ENCODE measurements around the gene HVCN1.

HVCN1 gene

DNA sequence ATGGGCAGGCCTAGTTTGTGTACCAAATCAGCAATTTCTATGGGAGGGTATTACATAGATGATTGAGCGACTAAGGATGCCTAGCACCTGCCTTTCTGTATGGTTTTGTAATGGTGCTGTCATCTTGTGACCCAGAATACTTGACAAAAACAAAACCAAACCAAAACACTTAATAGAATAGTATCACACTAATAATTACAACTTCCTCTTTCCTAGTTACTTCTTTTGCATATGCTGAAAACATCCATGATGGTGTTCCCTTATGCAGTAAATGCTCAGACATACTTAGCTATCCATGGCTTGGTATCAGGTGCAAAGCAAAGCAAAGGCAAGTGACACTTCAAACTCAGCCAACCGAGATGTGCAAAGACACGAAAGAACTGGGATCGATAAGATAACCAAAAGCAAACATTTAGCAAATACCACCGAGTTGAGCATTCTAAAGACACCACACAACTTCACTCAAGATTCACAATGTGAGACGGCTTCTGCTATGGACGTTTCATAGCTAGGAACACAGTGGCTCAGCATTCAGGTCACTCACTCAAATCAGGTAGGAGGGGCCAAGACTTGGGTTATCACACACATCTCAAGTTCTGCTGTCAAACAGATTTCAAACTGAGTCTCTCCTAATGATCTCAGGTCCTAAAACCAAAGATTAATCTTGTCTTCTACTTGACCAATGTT, 29.4 kb upstream of the HVCN1 start:
- ATAC-seq, result no peak
- TF ChIP-seq ISL1 (CRISPR knock-in tag; IDR thresholded peaks at IDR 0.05) (no peak), TOX (CRISPR knock-in tag; IDR thresholded peaks at IDR 0.05; ENCODE audit: borderline replicate concordance) (no peak), ARNTL (CRISPR knock-in tag; IDR thresholded peaks at IDR 0.05; ENCODE audit: borderline replicate concordance, low read depth) (no peak), BACH2 (CRISPR knock-in tag; IDR thresholded peaks at IDR 0.05; ENCODE audit: borderline replicate concordance) (no peak), TCF4 (CRISPR knock-in tag; IDR thresholded peaks at IDR 0.05; ENCODE audit: borderline replicate concordance) (no peak)
- TF ChIP-seq, protein P1, sequence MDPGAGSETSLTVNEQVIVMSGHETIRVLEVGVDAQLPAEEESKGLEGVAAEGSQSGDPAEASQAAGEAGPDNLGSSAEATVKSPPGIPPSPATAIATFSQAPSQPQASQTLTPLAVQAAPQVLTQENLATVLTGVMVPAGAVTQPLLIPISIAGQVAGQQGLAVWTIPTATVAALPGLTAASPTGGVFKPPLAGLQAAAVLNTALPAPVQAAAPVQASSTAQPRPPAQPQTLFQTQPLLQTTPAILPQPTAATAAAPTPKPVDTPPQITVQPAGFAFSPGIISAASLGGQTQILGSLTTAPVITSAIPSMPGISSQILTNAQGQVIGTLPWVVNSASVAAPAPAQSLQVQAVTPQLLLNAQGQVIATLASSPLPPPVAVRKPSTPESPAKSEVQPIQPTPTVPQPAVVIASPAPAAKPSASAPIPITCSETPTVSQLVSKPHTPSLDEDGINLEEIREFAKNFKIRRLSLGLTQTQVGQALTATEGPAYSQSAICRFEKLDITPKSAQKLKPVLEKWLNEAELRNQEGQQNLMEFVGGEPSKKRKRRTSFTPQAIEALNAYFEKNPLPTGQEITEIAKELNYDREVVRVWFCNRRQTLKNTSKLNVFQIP (CRISPR knock-in tag; IDR thresholded peaks at IDR 0.05; ENCODE audit: borderline replicate concordance, low read depth), result no peak

DNA sequence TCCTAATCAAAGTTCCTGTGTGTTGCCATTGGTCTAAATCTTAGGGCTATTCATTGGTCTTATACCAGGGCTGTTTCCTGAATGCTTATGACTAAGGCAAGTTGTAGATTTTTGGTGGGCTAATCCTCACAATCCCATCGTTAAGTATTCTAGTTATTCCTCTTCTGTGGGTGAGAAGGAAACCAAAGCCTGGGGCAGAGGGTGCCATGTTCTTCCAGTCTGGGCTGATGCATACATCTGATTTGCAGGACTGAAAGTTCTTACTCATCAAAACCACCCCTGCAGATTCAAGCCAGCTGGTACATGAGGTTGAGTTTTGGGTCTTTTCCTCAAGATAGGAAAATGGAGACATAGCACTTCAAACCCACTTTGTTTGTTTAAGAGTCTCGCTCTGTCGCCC, 28.1 kb upstream of the HVCN1 start:
- TF ChIP-seq, protein P2, sequence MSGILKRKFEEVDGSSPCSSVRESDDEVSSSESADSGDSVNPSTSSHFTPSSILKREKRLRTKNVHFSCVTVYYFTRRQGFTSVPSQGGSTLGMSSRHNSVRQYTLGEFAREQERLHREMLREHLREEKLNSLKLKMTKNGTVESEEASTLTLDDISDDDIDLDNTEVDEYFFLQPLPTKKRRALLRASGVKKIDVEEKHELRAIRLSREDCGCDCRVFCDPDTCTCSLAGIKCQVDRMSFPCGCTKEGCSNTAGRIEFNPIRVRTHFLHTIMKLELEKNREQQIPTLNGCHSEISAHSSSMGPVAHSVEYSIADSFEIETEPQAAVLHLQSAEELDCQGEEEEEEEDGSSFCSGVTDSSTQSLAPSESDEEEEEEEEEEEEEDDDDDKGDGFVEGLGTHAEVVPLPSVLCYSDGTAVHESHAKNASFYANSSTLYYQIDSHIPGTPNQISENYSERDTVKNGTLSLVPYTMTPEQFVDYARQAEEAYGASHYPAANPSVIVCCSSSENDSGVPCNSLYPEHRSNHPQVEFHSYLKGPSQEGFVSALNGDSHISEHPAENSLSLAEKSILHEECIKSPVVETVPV (CRISPR knock-in tag; IDR thresholded peaks at IDR 0.05), result no peak
- TF ChIP-seq CSDC2 (CRISPR knock-in tag; IDR thresholded peaks at IDR 0.05), result no peak
- no peak for TF ChIP-seq PPARA (CRISPR knock-in tag; IDR thresholded peaks at IDR 0.05; ENCODE audit: borderline replicate concordance)
- TF ChIP-seq ZNF565 (CRISPR knock-in tag; conservative IDR thresholded peaks at IDR 0.05; ENCODE audit: low read depth), result no peak
- no peak for TF ChIP-seq TOX (CRISPR knock-in tag; IDR thresholded peaks at IDR 0.05; ENCODE audit: borderline replicate concordance)
- TF ChIP-seq, protein P1 (CRISPR knock-in tag; IDR thresholded peaks at IDR 0.05; ENCODE audit: borderline replicate concordance, low read depth), result no peak
- no peak for TF ChIP-seq ZFP3 (CRISPR knock-in tag; IDR thresholded peaks at IDR 0.05)
- no peak for TF ChIP-seq ZNF8 (CRISPR knock-in tag; IDR thresholded peaks at IDR 0.05)
- no peak for ATAC-seq

DNA sequence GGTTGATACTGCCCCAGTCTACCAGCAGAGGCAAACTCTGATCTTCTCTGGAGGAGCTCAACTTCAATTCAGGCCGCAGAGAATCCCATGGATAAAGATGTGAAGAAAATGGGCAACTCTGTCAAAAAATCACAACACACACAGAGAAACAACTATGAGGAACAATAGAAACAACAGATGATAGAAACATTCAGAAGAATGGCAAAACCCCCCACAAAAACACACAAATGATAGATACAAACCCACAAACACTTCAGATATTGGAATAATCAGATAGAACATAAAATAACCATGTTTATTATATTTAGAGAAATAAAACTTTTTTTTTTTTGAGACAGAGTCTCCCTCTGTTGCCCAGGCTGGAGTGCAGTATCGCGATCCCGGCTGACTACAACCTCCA, 20.0 kb upstream of the HVCN1 start:
- no peak for ATAC-seq
- no peak for TF ChIP-seq TOX (CRISPR knock-in tag; IDR thresholded peaks at IDR 0.05; ENCODE audit: borderline replicate concordance)
- TF ChIP-seq CSDC2 (CRISPR knock-in tag; IDR thresholded peaks at IDR 0.05), result no peak
- TF ChIP-seq SNAI2 (CRISPR knock-in tag; IDR thresholded peaks at IDR 0.05), result no peak
- TF ChIP-seq, protein P2 (CRISPR knock-in tag; IDR thresholded peaks at IDR 0.05), result no peak
- no peak for TF ChIP-seq ZC3H10 (CRISPR knock-in tag; IDR thresholded peaks at IDR 0.05)
- TF ChIP-seq PPARA (CRISPR knock-in tag; IDR thresholded peaks at IDR 0.05; ENCODE audit: borderline replicate concordance), result no peak
- TF ChIP-seq, protein P3, sequence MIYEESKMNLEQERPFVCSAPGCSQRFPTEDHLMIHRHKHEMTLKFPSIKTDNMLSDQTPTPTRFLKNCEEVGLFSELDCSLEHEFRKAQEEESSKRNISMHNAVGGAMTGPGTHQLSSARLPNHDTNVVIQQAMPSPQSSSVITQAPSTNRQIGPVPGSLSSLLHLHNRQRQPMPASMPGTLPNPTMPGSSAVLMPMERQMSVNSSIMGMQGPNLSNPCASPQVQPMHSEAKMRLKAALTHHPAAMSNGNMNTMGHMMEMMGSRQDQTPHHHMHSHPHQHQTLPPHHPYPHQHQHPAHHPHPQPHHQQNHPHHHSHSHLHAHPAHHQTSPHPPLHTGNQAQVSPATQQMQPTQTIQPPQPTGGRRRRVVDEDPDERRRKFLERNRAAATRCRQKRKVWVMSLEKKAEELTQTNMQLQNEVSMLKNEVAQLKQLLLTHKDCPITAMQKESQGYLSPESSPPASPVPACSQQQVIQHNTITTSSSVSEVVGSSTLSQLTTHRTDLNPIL (CRISPR knock-in tag; IDR thresholded peaks at IDR 0.05; ENCODE audit: low read depth), result no peak
- TF ChIP-seq TCF4 (CRISPR knock-in tag; IDR thresholded peaks at IDR 0.05; ENCODE audit: borderline replicate concordance), result no peak
- TF ChIP-seq GLIS3 (CRISPR knock-in tag; IDR thresholded peaks at IDR 0.05), result no peak
- no peak for TF ChIP-seq ARNTL (CRISPR knock-in tag; IDR thresholded peaks at IDR 0.05; ENCODE audit: borderline replicate concordance, low read depth)
- no peak for TF ChIP-seq ESRRG (CRISPR knock-in tag; IDR thresholded peaks at IDR 0.05)
- TF ChIP-seq BACH2 (CRISPR knock-in tag; IDR thresholded peaks at IDR 0.05; ENCODE audit: borderline replicate concordance), result no peak
- no peak for TF ChIP-seq RARB (CRISPR knock-in tag; IDR thresholded peaks at IDR 0.05)
- TF ChIP-seq, protein P1 (CRISPR knock-in tag; IDR thresholded peaks at IDR 0.05; ENCODE audit: borderline replicate concordance, low read depth), result no peak
- no peak for TF ChIP-seq ZNF565 (CRISPR knock-in tag; conservative IDR thresholded peaks at IDR 0.05; ENCODE audit: low read depth)
- TF ChIP-seq OSR1 (CRISPR knock-in tag; IDR thresholded peaks at IDR 0.05), result no peak
- TF ChIP-seq ZNF8 (CRISPR knock-in tag; IDR thresholded peaks at IDR 0.05), result no peak
- no peak for TF ChIP-seq ISL1 (CRISPR knock-in tag; IDR thresholded peaks at IDR 0.05)
- TF ChIP-seq ZNF70 (CRISPR knock-in tag; IDR thresholded peaks at IDR 0.05), result no peak
- TF ChIP-seq ZFP30 (CRISPR knock-in tag; IDR thresholded peaks at IDR 0.05), result no peak

Data from SK-N-SH treated with all-trans-retinoic acid at 6 μM for 48 hours (cell line).